HepG2 (cell line): ENCODE data around the gene DNAAF3. TPM values are rescaled to one million over a fixed set of nuclear protein-coding genes. Genes with fewer than 3 reads are reported as not detected.
A peak's percentile ranks its signal among the peaks of the same experiment; 100 is the strongest.

ENCODE experiments used
- CTCF ChIP-seq: sonication (generic); formaldehyde crosslinking; IDR thresholded peaks from 2 replicates; pipeline ENCODE4 v1.5.0; 2020; ENCODE audit warnings: mild to moderate bottlenecking, missing genetic modification reagents, moderate library complexity
- DMAP1 ChIP-seq: IDR thresholded peaks from 2 replicates; pipeline ENCODE4 v1.6.1; 2016
- EED ChIP-seq: sonication (generic); formaldehyde crosslinking; IDR thresholded peaks from 2 replicates; pipeline ENCODE4 v1.5.0; 2020; ENCODE audit warnings: mild to moderate bottlenecking, missing genetic modification reagents
- HDAC2 ChIP-seq: sonication (generic); formaldehyde crosslinking; IDR thresholded peaks from 2 replicates; pipeline ENCODE4 v1.4.0; 2020; ENCODE audit warnings: missing genetic modification reagents
- PCBP2 ChIP-seq: fragments of 200-400 bp; formaldehyde crosslinking; optimal IDR thresholded peaks from 2 replicates; pipeline ENCODE3; 2018; ENCODE audit warnings: low read length, low read depth; ENCODE audit not compliant: poor library complexity, severe bottlenecking
- SMAD9 ChIP-seq: sonication (generic); formaldehyde crosslinking; IDR thresholded peaks from 2 replicates; pipeline ENCODE4 v1.5.1; 2020; ENCODE audit warnings: mild to moderate bottlenecking, missing genetic modification reagents
- ZBTB40 ChIP-seq, 2 experiments: fragments of 450-650 bp in 1 of 2; sonication (generic) in 1 of 2; formaldehyde crosslinking in 1 of 2; IDR thresholded peaks; 2 replicates each; pipeline versions ENCODE4 v1.6.1 to v1.8.0; 2016 to 2022; ENCODE audit warnings: antibody characterized with exemption in 1 of 2, mild to moderate bottlenecking in 1 of 2, missing genetic modification reagents in 1 of 2
- ZNF33B ChIP-seq: sonication (generic); formaldehyde crosslinking; IDR thresholded peaks from 2 replicates; pipeline ENCODE4 v1.5.1; 2020; ENCODE audit warnings: mild to moderate bottlenecking, missing genetic modification reagents
- ZNF350 ChIP-seq: sonication (generic); formaldehyde crosslinking; IDR thresholded peaks from 2 replicates; pipeline ENCODE4 v1.4.0; 2020; ENCODE audit warnings: mild to moderate bottlenecking, low read depth, missing genetic modification reagents, borderline replicate concordance
- ZNF841 ChIP-seq: sonication (generic); formaldehyde crosslinking; IDR thresholded peaks from 2 replicates; pipeline ENCODE4 v1.8.1; 2023; ENCODE audit warnings: missing genetic modification reagents, borderline replicate concordance
- polyA plus RNA-seq, 8 experiments: library from polyadenylated mRNA; depleted of rRNA in 3 of 8; stranded (reverse) in 7 of 8; unstranded in 1 of 8; fragments of >200 nt; fragmentation: Illumina TruSeq in 4 of 8; extraction: Trizol in 4 of 8; gene quantifications; 2 replicates each; pipeline versions ENCODE4 v1.2.1 to v1.2.3, GENCODE V29; 2011 to 2016; ENCODE audit warnings: low read depth in 4 of 8, missing spikeins in 1 of 8, mixed read lengths in 1 of 8; ENCODE audit not compliant: insufficient read depth in 1 of 8
- total RNA-seq, 5 experiments: library from RNA; depleted of rRNA; stranded (reverse); fragments of >200 nt; fragmentation: Illumina TruSeq; extraction: Trizol; gene quantifications; 2 replicates each; pipeline ENCODE4 v1.2.3, GENCODE V29; 2016; ENCODE audit warnings: low read depth in 1 of 5
- TF ChIP-seq, protein P1 (sequence below): sonication (generic); formaldehyde crosslinking; IDR thresholded peaks from 2 replicates; pipeline ENCODE4 v1.5.0; 2020; ENCODE audit warnings: mild to moderate bottlenecking, missing genetic modification reagents
- TF ChIP-seq, protein P2 (sequence below): sonication (generic); formaldehyde crosslinking; IDR thresholded peaks from 2 replicates; pipeline ENCODE4 v1.4.0; 2020; ENCODE audit warnings: missing genetic modification reagents, borderline replicate concordance

Gene DNAAF3
- total and polyA plus RNA-seq, 2 of the 13 experiments (the other 11 are each of a cell fraction or from before 2014, with no cell fraction given): 0.30 to 0.40 TPM

GRCh38 chr19:55209693-55210472 lies 43.5 kb upstream of the DNAAF3 start (continued):
- TF ChIP-seq DMAP1 (CRISPR knock-in tag) (no peak), ZBTB40 (IDR thresholded peaks at IDR 0.05) (no peak), ZBTB40 (CRISPR knock-in tag; IDR thresholded peaks at IDR 0.05) (peak; percentile 76), EED (no peak), CTCF (CRISPR knock-in tag) (0 out of 2 replicates have a peak, but pooled peaks have one; percentile 4), HDAC2 (CRISPR knock-in tag) (no peak), ZNF33B (CRISPR knock-in tag) (no peak), ZNF350 (no peak), PCBP2 (no peak), SMAD9 (no peak), ZNF841 (CRISPR knock-in tag) (no peak)
- TF ChIP-seq, protein P1, sequence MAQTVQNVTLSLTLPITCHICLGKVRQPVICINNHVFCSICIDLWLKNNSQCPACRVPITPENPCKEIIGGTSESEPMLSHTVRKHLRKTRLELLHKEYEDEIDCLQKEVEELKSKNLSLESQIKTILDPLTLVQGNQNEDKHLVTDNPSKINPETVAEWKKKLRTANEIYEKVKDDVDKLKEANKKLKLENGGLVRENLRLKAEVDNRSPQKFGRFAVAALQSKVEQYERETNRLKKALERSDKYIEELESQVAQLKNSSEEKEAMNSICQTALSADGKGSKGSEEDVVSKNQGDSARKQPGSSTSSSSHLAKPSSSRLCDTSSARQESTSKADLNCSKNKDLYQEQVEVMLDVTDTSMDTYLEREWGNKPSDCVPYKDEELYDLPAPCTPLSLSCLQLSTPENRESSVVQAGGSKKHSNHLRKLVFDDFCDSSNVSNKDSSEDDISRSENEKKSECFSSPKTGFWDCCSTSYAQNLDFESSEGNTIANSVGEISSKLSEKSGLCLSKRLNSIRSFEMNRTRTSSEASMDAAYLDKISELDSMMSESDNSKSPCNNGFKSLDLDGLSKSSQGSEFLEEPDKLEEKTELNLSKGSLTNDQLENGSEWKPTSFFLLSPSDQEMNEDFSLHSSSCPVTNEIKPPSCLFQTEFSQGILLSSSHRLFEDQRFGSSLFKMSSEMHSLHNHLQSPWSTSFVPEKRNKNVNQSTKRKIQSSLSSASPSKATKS (CRISPR knock-in tag): no peak
- TF ChIP-seq, protein P2, sequence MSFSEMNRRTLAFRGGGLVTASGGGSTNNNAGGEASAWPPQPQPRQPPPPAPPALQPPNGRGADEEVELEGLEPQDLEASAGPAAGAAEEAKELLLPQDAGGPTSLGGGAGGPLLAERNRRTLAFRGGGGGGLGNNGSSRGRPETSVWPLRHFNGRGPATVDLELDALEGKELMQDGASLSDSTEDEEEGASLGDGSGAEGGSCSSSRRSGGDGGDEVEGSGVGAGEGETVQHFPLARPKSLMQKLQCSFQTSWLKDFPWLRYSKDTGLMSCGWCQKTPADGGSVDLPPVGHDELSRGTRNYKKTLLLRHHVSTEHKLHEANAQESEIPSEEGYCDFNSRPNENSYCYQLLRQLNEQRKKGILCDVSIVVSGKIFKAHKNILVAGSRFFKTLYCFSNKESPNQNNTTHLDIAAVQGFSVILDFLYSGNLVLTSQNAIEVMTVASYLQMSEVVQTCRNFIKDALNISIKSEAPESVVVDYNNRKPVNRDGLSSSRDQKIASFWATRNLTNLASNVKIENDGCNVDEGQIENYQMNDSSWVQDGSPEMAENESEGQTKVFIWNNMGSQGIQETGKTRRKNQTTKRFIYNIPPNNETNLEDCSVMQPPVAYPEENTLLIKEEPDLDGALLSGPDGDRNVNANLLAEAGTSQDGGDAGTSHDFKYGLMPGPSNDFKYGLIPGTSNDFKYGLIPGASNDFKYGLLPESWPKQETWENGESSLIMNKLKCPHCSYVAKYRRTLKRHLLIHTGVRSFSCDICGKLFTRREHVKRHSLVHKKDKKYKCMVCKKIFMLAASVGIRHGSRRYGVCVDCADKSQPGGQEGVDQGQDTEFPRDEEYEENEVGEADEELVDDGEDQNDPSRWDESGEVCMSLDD (CRISPR knock-in tag): 0 out of 2 replicates have a peak, but pooled peaks have one; percentile 54
